CD4-positive, alpha-beta T cell treated with Interleukin-4 for 1 hour (primary cell): ENCODE results near the gene CCR5.
A peak's percentile ranks its signal among the peaks of the same experiment; 100 is the strongest.
"Not testable (repeated sequence)": the region's sequence is repeated elsewhere in the genome, so short reads cannot be mapped to it uniquely, and the experiment has no call there.

ENCODE experiments used
- DNase-seq, 2 donors: peaks; one replicate each; pipeline ENCODE4 v3.0.0-alpha.2; 2020 to 2022

CCR5 gene

GRCh38 chr3:46370839-46371518 lies at the start of gene CCR5:
CCR5 (plus strand) TSS chr3:46370946; CDS start chr3:46372903, 1,957 bp downstream.
- peak in 1 of 2 donors; percentile 63 for DNase-seq

DNA sequence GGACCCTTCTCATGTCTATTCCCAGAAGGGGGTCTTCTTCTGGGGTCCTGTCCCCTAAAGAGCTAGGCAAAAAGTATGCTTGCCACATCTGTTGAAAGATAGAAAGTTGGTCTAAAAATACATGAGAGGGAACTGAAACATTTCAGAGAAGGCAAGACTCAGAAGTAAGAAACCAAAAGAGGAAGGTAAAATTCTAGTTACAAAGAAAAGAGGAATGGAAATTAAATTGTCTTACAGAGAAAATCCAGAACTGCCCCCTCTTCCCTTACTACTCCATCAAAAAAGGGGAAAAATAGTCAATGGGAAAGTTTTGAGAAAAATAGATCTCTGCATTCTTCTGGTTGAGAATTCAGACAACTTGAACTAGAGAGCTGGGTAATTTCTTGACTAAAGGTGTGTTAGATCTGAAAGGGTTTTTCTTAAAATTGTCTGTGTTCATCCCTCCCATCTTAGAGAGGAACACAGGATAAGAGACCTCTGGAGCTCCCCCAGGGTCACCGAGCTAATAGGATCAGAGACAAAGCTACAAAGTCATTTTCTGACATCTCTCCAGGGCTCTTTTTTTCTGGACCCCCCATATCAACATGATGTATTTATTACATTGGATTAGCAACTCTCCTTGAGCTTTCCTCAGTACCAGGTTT lies 49.2 kb upstream of the CCR5 start:
- no peak for DNase-seq

GRCh38 chr3:46324036-46324435 lies 46.7 kb upstream of the CCR5 start:
- DNase-seq: no peak

- DNase-seq: no peak
Measured at GRCh38 chr3:46325645-46326300, 45.0 kb upstream of the CCR5 start.

- DNase-seq: not testable (repeated sequence)
Measured at GRCh38 chr3:46330676-46331075, 40.1 kb upstream of the CCR5 start.

GRCh38 chr3:46334741-46335478 lies 35.8 kb upstream of the CCR5 start:
- no peak for DNase-seq

- DNase-seq: no peak
Measured at GRCh38 chr3:46335541-46335940, 35.2 kb upstream of the CCR5 start.

DNA sequence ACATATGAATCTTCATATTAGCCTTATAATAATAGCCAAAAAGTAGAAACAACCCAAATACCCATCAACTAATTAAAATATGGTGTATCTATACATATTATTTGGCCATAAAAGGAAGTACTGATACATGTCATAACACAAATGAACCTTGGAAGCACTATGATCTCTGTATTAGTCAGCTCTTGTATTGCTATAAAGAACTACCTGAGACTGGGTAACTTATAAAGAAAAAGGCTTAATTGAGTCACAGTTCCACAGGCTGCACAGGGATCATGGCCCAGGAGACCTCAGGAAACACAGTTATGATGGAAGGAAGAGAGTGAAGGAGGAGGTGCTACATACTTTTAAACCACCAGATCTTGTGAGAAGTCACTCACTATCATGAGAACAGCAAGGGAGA lies 32.8 kb upstream of the CCR5 start:
- no peak for DNase-seq

DNA sequence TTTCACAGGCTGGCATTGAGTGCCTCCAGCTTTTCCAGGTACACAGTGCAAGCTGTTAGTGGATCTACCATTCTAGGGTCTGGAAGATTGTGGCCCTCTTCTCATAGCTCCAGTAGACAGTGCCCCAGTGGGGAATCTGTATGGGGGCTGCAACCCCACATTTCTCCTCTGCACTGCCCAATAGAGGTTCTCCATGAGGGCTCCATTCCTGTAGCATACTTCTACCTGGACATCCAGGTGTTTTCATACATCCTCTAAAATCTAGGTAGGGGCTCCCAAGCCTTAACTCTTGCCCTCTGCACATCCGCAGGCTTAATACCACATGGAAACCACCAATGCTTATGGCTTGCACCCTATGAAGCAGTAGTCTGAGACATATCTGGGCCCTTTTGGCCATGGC lies 31.9 kb upstream of the CCR5 start:
- DNase-seq: no peak

DNA sequence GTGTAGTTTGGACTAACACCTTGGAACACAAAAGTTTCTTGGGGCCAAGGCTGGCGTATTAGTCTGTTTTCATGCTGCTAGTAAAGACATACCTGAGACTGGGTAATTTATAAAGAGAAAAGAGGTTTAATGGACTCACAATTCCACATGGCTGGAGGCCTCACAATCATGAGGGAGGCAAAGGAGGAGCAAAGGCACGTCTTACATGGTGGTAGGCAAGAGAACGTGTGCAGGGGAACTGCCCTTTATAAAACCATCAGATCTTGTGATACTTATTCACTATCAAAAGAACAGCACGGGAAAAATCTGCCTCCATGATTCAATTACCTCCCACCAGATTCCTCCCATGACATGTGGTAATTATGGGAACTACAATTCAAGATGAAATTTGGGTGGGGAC lies 26.3 kb upstream of the CCR5 start:
- DNase-seq: no peak

- no peak for DNase-seq
Measured at GRCh38 chr3:46348823-46349482, 21.8 kb upstream of the CCR5 start.

DNA sequence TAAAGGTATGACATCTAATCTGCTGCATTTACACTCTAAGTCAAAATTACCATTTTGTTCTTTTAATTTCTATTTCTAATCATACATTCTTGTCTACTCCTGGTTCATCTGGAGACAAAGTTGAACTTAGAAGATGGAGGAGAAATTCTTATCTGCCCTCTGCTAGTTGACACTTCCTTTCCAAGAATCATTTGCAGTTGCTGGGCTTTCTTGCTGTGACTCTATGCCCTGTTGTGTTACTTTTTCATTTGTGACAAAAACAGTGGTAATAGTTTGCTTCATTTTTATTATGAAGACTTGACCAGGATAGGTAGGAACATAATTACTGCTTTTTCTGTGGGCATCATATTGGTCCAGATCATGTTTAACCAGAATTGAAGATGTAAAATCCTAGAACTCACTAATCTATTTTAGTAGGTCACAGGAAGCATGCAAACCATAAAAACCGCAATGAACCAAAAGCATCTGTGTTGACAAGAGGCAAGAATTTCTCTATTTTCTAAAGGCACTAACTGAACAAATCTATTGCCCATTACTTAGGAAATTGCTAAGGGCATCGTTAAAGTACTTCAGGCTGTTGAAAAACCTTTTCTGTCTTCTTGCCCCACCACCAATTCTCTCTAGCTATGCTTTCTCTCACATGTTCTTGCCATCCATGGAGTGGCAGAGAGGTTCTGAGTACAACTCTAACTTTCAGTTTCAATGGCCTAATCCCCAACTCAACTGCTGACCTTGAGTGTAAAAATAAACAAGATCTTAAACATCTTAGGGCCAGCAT lies 21.1 kb upstream of the CCR5 start:
- peak in 1 of 2 donors; percentile 54 for DNase-seq

DNA sequence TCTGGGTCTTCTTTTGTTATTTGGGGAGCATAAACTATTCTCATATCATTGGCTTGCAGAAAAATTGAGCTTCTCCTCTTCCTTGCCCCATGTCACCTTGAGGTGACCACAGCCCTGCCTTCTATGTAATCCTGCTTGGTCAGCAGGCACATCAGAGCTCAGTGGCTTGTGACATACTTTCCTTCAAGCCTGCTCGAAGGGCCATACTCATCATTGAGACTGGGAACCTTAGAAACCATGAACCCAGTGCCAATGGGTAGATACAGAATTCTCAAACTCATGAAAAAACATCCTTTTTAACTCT lies 20.5 kb upstream of the CCR5 start:
- no peak for DNase-seq

DNA sequence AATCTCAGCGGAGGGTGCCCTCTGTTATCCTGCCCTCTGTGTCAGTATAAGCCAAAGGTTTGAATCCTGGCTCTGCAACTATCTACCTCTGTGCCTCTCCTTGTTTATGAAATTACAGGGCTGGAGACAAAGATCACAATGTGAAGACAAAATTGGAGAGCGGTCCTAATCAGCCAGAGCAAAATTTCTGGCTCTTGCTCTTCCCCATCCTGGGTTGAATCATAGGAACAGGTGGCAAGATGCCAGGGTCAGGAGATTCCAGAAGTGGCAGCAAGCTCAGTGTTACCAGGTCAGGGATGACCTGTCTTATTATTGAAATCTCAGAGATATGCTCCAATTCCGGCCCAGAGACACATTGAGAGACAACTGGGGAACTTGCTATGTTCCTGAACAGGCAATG lies 19.1 kb upstream of the CCR5 start:
- no peak for DNase-seq

GRCh38 chr3:46353090-46353489 lies 17.7 kb upstream of the CCR5 start:
- no peak for DNase-seq

GRCh38 chr3:46353647-46354410 lies 16.9 kb upstream of the CCR5 start, which contains the start of gene CCR2:
CCR2 (plus strand) TSS chr3:46354111; CDS start chr3:46357528, 3,417 bp downstream.
- no peak for DNase-seq

- no peak for DNase-seq
Measured at GRCh38 chr3:46354478-46354877, 16.3 kb upstream of the CCR5 start.

DNA sequence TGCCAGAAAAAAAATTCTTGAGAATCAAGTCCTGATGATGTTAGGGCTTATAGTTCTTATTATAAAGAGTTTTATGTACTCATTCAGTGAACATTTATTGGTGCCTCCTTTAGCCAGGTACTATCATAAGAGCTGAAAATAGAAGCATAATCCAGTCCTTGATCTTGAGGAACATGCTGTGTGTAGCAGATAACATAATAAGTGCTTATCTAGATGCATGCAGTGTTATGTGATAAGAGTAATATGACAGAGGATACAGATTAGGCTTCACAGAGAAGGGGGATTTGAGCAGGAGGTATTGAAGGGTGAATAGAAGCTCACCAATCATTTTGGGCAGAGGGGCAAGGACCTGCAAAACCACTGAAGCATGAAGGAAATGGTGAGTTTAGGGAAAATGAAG lies 15.8 kb upstream of the CCR5 start:
- DNase-seq: no peak

- no peak for DNase-seq
Measured at GRCh38 chr3:46356276-46356675, 14.5 kb upstream of the CCR5 start.

DNA sequence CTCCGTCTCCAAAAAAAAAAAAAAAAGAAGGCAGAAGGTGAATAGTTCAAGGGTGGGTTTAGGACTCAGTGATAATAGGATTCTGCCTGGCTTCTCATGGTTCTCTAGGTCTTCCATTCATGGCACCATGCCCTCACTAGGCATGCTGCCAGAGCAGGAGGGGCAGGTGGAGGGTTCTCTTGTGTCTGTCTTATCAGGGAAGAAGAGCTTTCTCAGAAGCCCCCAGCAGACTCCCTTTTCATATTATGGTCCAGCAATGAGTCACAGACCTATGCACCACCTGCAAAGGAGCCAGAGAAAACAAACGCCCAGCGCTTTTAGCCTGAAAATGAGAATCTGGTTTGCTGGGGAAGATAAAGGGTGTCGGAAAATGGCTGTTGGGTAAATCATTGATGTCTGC lies 13.8 kb upstream of the CCR5 start:
- DNase-seq: no peak

GRCh38 chr3:46358466-46358865 lies 12.3 kb upstream of the CCR5 start:
- DNase-seq: no peak
